MM.1S (cell line): ENCODE measurements around the gene RBMS3.

Experiments used
- DNase-seq: peaks from one replicate; pipeline ENCODE4 v3.0.0-alpha.2; 2015
- H2AFZ ChIP-seq: fragments of 300-600 bp; sonication (generic); 2 replicates; pipeline ENCODE4 v1.6.0; 2016; ENCODE audit warnings: antibody characterized with exemption, low read length
- H3F3A ChIP-seq: fragments of 300-600 bp; sonication (generic); 2 replicates; pipeline ENCODE4 v1.6.1; 2016; ENCODE audit warnings: mild to moderate bottlenecking, antibody characterized with exemption, low read length, moderate library complexity, mixed read lengths; ENCODE audit not compliant: insufficient read depth
- H3K27ac ChIP-seq: fragments of 300-600 bp; sonication (generic); 2 replicates; pipeline ENCODE4 v1.5.1; 2016; ENCODE audit warnings: mild to moderate bottlenecking, low read length
- H3K27me3 ChIP-seq: fragments of 300-600 bp; sonication (generic); replicated peaks from 2 replicates; pipeline ENCODE4 v1.6.0; 2016; ENCODE audit warnings: low read length; ENCODE audit not compliant: insufficient read depth
- H3K36me3 ChIP-seq: fragments of 300-600 bp; sonication (generic); replicated peaks from 2 replicates; pipeline ENCODE4 v1.6.1; 2016; ENCODE audit warnings: mild to moderate bottlenecking, low read length, mixed read lengths; ENCODE audit not compliant: insufficient read depth
- H3K4me1 ChIP-seq: fragments of 300-600 bp; sonication (generic); 2 replicates; pipeline ENCODE4 v1.6.1; 2016; ENCODE audit warnings: low read length, mixed read lengths
- H3K4me2 ChIP-seq: fragments of 300-600 bp; sonication (generic); 2 replicates; pipeline ENCODE4 v1.6.0; 2016; ENCODE audit warnings: low read depth, low read length
- H3K4me3 ChIP-seq: fragments of 300-600 bp; sonication (generic); 2 replicates; pipeline ENCODE4 v1.5.1; 2016; ENCODE audit warnings: low read length, mixed read lengths
- H3K79me2 ChIP-seq: fragments of 300-600 bp; sonication (generic); 2 replicates; pipeline ENCODE4 v1.6.1; 2016; ENCODE audit warnings: mixed run types, low read length, mixed read lengths
- H3K9ac ChIP-seq: fragments of 300-600 bp; sonication (generic); 2 replicates; pipeline ENCODE4 v1.6.1; 2016; ENCODE audit warnings: low read length, mixed read lengths
- H3K9me2 ChIP-seq: fragments of 300-600 bp; sonication (generic); replicated peaks from 2 replicates; pipeline ENCODE4 v1.6.1; 2016; ENCODE audit warnings: mild to moderate bottlenecking, low read length, mixed read lengths; ENCODE audit not compliant: insufficient read depth
- H3K9me3 ChIP-seq: fragments of 300-600 bp; sonication (generic); replicated peaks from 2 replicates; pipeline ENCODE4 v1.6.1; 2016; ENCODE audit warnings: mild to moderate bottlenecking, low read length, mixed read lengths; ENCODE audit not compliant: insufficient read depth
- H4K20me1 ChIP-seq: fragments of 300-600 bp; sonication (generic); 2 replicates; pipeline ENCODE4 v1.6.1; 2016; ENCODE audit warnings: mild to moderate bottlenecking, low read length, moderate library complexity, mixed read lengths; ENCODE audit not compliant: insufficient read depth
- CTCF ChIP-seq: fragments of 300-600 bp; sonication (generic); IDR thresholded peaks from 2 replicates; pipeline ENCODE4 v1.5.1; 2016; ENCODE audit warnings: antibody characterized with exemption, low read length, mixed read lengths
- EZH2 ChIP-seq: fragments of 300-600 bp; sonication (generic); optimal IDR thresholded peaks from 2 replicates; pipeline ENCODE3; 2017; ENCODE audit warnings: low read depth, mild to moderate bottlenecking, antibody characterized with exemption, low read length, mixed read lengths
- EZH2phosphoT487 ChIP-seq: fragments of 300-600 bp; sonication (generic); IDR thresholded peaks from 2 replicates; pipeline ENCODE4 v1.6.1; 2018; ENCODE audit warnings: antibody characterized with exemption, low read length

The RBMS3 gene

DNA sequence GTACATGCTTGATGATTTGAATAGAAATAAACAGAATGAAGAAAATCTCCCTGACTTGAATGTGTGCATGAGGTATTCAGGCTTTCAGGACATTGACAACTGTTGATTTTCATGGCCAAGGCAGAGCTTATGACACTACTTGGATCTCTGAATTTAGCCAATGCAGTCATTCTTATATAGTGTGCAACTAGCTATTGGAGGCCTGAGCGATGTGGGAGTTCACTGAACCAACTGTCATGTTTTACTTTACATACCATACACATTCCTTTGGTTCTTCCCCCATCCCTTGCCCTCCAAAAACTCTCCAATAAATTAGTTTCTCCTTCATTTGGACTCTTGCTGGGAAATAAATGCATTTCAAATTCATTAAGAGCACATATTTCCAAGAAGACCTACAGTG is 460.4 kb downstream of the RBMS3 start:
- Histone ChIP-seq H3K4me3 (no peak overlapping the region), H4K20me1 (no peaks in the 10 kb centered on the region)

DNA sequence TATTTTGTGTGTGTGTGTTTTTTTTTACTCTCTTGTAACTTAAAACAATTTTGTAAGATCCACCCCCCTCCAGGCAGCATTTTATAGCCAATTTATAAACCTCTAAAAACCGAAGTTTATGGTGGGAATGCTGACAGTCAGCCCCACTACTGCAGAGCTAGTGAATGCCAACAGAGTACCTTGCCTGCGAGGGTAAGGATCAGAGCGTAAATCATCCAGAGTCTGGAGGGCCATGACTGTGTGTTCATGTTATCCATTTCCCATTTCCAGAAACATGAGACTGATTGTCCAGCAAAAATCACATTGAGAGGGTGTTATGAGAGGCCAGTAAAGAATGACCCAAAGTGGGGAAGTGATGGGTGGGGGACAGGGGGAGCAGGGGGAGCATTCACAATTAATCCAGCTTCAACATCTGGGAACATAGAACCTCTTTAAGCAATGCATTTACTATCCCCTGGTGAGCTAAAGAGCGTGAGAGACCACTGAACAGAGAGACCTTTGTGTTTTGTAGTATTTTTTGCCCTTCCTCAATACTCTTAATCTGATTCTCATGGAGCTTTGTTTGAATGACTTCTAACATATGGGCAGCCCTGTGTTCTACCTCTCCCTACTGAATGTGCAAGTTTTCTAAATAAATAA is 464.5 kb downstream of the RBMS3 start:
- Histone ChIP-seq H3K79me2 (no peaks in the 10 kb centered on the region), H3K9me2 (no peaks in the 10 kb centered on the region), H3K27ac (no peak overlapping the region), H3K4me1 (no peaks in the 10 kb centered on the region), H3K4me3 (no peak overlapping the region), H3F3A (no peaks in the 10 kb centered on the region), H3K9ac (no peak overlapping the region), H3K9me3 (no peaks in the 10 kb centered on the region), H2AFZ (no peak overlapping the region), H3K27me3 (no peaks in the 10 kb centered on the region), H4K20me1 (no peaks in the 10 kb centered on the region), H3K36me3 (no peaks in the 10 kb centered on the region), H3K4me2 (no peak overlapping the region)
- DNase-seq: no peak
- TF ChIP-seq EZH2phosphoT487 (no peak), CTCF (no peak), EZH2 (no peak)

More for the DNA sequence above, 460.4 kb downstream of the RBMS3 start:
- Histone ChIP-seq H2AFZ (no peak overlapping the region), H3K79me2 (no peaks in the 10 kb centered on the region), H3K27ac (no peak overlapping the region), H3K9me3 (no peaks in the 10 kb centered on the region), H3K9ac (no peak overlapping the region), H3K9me2 (no peaks in the 10 kb centered on the region), H3K36me3 (no peaks in the 10 kb centered on the region), H3F3A (no peaks in the 10 kb centered on the region), H3K27me3 (no peaks in the 10 kb centered on the region), H3K4me1 (no peaks in the 10 kb centered on the region), H3K4me2 (no peak overlapping the region)
- no peak for DNase-seq
- TF ChIP-seq EZH2phosphoT487 (no peak), EZH2 (no peak), CTCF (no peak)

DNA sequence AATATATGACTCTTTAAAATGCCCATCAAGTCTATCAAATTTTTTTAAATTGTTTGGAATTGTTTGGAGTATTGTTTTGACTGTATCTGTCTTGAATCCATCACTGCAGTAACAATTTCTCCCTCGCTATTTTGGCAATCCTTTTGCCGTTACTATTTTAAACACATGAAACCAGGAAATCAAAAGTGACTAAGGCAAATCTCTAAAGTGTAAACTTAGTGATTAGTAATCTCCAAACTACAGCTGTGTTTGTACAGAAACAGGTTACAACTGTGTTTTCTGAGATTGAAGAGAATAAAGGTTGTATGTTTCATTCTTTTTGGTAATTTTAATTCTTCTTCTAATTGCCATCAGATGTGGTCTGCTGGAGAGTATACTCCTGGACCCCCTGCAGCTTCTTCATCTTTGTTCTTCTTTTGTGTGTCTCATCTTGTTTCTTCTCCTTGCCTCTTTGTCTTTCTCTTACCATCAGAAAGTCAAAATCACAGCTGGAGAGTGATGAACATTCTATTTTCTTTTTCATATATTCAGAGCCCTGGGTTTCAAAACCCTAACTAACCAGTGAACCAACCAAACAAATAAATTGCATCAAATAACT is 465.4 kb downstream of the RBMS3 start:
- no peak for DNase-seq
- no peak for TF ChIP-seq EZH2phosphoT487
- no peak for TF ChIP-seq EZH2
- Histone ChIP-seq H3K27ac (no peak overlapping the region), H3K9ac (no peak overlapping the region), H3F3A (no peaks in the 10 kb centered on the region), H4K20me1 (no peaks in the 10 kb centered on the region), H3K36me3 (no peaks in the 10 kb centered on the region), H3K4me2 (no peak overlapping the region), H3K79me2 (no peaks in the 10 kb centered on the region), H3K4me1 (no peaks in the 10 kb centered on the region), H3K9me2 (no peaks in the 10 kb centered on the region), H3K27me3 (no peaks in the 10 kb centered on the region), H3K4me3 (no peak overlapping the region), H2AFZ (no peak overlapping the region), H3K9me3 (no peaks in the 10 kb centered on the region)

- no peaks in the 10 kb centered on the region for H3K27me3 ChIP-seq
- H3F3A ChIP-seq: no peaks in the 10 kb centered on the region
- no peaks in the 10 kb centered on the region for H3K79me2 ChIP-seq
- no peak overlapping the region for H3K4me2 ChIP-seq
- TF ChIP-seq EZH2 (no peak), CTCF (no peak), EZH2phosphoT487 (no peak)
- H3K9me3 ChIP-seq: no peaks in the 10 kb centered on the region
- no peaks in the 10 kb centered on the region for H3K36me3 ChIP-seq
- no peak overlapping the region for H2AFZ ChIP-seq
- H4K20me1 ChIP-seq: no peaks in the 10 kb centered on the region
- H3K9ac ChIP-seq: no peak overlapping the region
- H3K4me3 ChIP-seq: no peak overlapping the region
- H3K4me1 ChIP-seq: no peaks in the 10 kb centered on the region
- no peak for DNase-seq
- H3K9me2 ChIP-seq: no peaks in the 10 kb centered on the region
- H3K27ac ChIP-seq: no peak overlapping the region
These were observed 467.1 kb downstream of the RBMS3 start for GRCh38 chr3:29747991-29748390.
